Mucosa of rectum (tissue), 2 donors: ENCODE results near the gene HOXA3.
A peak's percentile ranks its signal among the peaks of the same experiment; 100 is the strongest.

Experiments
- H3K27ac ChIP-seq, 2 donors: one replicate each; pipeline ENCODE4 v1.7.0; 2013; ENCODE audit warnings: inconsistent platforms in 2 of 2, low read depth in 2 of 2, low read length in 2 of 2
- H3K27me3 ChIP-seq, 2 donors: one replicate each; pipeline ENCODE4 v1.7.0; 2013; ENCODE audit warnings: low read length in 2 of 2; ENCODE audit not compliant: control insufficient read depth in 2 of 2, insufficient read depth in 2 of 2
- H3K36me3 ChIP-seq, 2 donors: one replicate each; pipeline ENCODE4 v1.7.0; 2013; ENCODE audit warnings: low read length in 2 of 2; ENCODE audit not compliant: control insufficient read depth in 2 of 2, insufficient read depth in 2 of 2
- H3K4me1 ChIP-seq, 2 donors: one replicate each; pipeline ENCODE4 v1.7.0; 2013; ENCODE audit warnings: low read length in 2 of 2, mild to moderate bottlenecking in 1 of 2; ENCODE audit not compliant: control insufficient read depth in 2 of 2, insufficient read depth in 2 of 2
- H3K4me3 ChIP-seq, 2 donors: one replicate each; pipeline ENCODE4 v1.7.0; 2013; ENCODE audit warnings: low read length in 2 of 2
- H3K9ac ChIP-seq, 2 donors: one replicate each; pipeline ENCODE4 v1.7.0; 2013; ENCODE audit warnings: low read length in 2 of 2, low read depth in 1 of 2, mild to moderate bottlenecking in 1 of 2
- H3K9me3 ChIP-seq, 2 donors: one replicate each; pipeline ENCODE4 v1.7.0; 2013; ENCODE audit warnings: low read length in 2 of 2; ENCODE audit not compliant: control insufficient read depth in 2 of 2
- donor health status: healthy.
- donor health status: Normal muscosa, but diverticular disease.

Gene HOXA3

DNA sequence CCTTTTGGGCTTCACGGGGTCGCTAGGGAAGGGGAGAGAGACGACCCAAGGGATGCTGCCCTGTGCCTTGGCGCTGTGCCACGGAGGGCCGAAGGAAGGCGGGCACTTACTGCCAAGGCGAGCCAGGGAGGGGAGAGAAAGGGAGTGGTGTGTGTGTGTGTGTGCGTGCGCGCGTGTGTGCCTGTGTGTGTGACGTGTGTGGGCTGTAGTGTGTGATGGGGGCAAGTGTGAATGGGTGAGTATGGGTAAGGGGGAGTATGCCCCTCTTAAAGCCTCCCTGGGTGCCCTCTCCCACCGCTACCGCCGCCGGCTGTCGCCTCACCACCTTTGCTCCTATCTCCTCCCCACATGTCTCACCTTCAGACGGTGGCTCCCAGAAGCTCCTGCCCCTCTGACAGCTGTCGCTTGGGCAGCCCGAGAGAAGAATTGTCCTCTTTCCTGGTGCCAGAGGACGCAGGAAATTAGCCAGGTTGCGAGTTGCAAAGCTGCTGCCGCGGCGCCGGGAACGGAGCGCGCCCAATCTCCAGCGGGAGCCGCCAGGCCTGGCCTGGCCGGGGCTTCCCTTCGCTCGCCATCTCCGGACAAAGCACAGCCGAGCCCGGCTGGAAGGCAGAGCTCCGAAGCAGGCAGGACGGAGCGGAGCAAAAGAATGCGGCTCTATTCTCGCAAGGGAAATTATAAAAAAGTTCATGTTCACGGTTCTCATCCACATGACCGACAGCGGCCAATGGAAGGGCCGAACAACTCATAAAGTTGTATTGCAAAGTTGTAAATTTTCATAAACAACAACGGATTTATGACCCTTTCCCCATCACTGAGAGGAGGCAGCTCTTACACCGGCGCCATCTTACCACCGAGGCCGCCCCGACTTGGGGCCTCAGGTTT, at the start of gene HOXA3:
TSS of gene HOXA3 (minus strand) at position 653 of the 885 bp plus-strand sequence. CDS start 41,943 bp downstream, outside the sequence.
- Histone ChIP-seq H3K9me3 (no peaks in the 10 kb centered on the region), H3K36me3 (no peaks in the 10 kb centered on the region), H3K27ac (peak within 1 kb of the TSS; percentile 93 to 99), H3K9ac (peak within 1 kb of the TSS; percentile 86 to 96), H3K4me3 (peak within 1 kb of the TSS; percentile 82 to 97), H3K27me3 (peaks cover 7 to 14% of the 10 kb centered on the region in 2 donors), H3K4me1 (peaks cover 43 to 49% of the 10 kb centered on the region in 2 donors)

GRCh38 chr7:27201580-27202017, 49.2 kb upstream of the HOXA3 start:
- Histone ChIP-seq H3K4me1 (peaks cover 7 to 34% of the 10 kb centered on the region in 2 donors), H3K36me3 (no peaks in the 10 kb centered on the region), H3K9ac (peak overlapping the region; percentile 92 to 94), H3K4me3 (peak overlapping the region; percentile 89 to 92), H3K9me3 (peaks cover 0 to 2% of the 10 kb centered on the region in 2 donors), H3K27me3 (peaks cover 10 to 43% of the 10 kb centered on the region in 2 donors), H3K27ac (peak overlapping the region; percentile 95 to 97)

DNA sequence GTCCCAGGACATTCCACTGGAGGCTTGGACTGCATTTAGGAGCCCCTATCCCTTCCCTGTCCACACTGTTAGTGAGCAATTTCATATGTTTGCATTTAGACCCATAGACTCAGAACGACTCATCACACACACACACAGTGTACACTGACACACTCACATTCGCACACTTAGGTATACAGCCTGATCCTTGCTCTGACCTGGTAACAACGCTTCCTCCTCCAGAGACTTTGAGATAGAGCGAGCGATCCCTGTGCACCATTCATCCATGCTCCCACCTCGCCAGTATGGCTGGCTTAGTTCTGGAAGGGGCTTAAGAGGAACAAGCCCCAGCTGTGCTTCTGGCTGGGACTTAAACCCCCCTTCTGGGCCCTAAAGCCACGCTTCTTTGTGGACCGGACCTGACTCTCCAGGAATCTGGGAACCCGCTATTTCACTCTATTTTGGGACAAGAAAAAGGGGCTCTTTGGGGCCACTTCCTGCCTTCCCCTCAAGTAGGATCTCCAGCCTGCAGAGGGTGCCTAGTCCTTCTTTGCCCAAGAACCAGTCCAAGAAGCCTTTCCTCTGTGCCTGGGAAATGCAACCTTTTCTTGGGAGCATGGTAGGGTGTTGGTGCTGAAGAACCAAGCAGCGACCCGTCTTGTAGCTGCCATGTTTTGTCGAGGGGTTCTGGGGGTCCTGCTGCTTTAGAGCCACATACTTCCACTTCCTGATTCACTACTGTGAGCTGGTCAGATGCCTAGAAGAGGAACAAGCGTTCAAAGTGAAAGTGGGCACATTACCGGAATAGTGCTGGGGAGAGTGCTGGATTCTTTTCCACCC, 48.6 kb upstream of the HOXA3 start:
- peak overlapping the region; percentile 89 to 92 for H3K4me3 ChIP-seq
- peaks cover 10 to 42% of the 10 kb centered on the region in 2 donors for H3K27me3 ChIP-seq
- no peaks in the 10 kb centered on the region for H3K36me3 ChIP-seq
- peak overlapping the region; percentile 92 to 94 for H3K9ac ChIP-seq
- peak overlapping the region; percentile 95 to 97 for H3K27ac ChIP-seq
- H3K9me3 ChIP-seq, result peaks cover 0 to 2% of the 10 kb centered on the region in 2 donors
- peaks cover 7 to 33% of the 10 kb centered on the region in 2 donors for H3K4me1 ChIP-seq

DNA sequence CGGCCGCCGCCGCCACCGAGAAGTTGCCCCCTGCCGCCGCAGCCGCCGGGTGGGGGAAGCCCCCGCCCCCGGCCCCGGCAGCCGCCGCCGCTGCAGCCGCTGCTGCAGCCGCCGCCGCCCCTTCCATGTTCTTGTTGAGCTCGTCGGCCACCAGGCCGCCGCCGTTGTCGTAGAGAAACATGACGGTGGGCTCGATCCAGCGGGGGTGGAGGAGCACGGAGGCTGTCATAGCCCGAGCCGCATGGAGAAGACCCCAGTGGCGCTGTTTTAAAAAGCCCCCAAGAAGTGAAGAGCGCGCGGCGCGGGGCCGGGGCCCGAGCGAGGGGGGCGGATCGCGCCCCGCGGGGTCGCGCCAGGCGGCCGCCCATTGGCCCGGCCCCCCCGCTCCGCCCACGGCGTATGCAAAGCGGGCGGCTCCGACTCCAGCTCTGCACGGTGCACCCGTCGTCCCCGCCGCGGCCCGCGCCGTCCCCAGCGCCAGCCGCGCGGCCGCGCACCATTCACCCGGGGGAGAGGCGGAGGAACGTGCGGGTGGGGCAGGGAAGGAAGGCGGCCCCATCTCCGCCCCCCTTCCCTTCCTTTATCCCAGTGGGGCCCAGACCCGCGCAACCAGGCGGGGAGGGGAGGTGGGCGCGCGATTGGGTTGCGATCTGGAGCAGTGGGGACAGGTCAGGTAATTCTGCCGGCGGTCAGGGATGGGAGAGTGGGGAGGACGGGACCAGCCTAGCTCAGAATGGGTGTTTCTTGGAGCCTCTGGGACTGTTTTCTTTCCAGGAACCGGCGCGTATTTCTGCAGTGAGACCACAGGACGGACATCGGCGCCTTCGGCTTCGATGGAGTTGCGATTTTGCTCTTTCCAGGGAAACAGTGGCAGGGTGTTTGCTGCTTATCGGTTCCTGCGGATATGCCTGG, 47.7 kb upstream of the HOXA3 start, which contains the start of gene HOXA13:
TSS of gene HOXA13 (minus strand) at position 243 of the 912 bp plus-strand sequence. CDS start at position 229, 14 bp downstream.
- H3K27me3 ChIP-seq, result peaks cover 10 to 35% of the 10 kb centered on the region in 2 donors
- peak within 1 kb of the TSS; percentile 94 to 98 for H3K9ac ChIP-seq
- peaks cover 0 to 2% of the 10 kb centered on the region in 2 donors for H3K9me3 ChIP-seq
- peaks cover 3 to 33% of the 10 kb centered on the region in 2 donors for H3K4me1 ChIP-seq
- H3K27ac ChIP-seq, result peak within 1 kb of the TSS; percentile 95 to 97
- peak within 1 kb of the TSS; percentile 89 to 92 for H3K4me3 ChIP-seq
- H3K36me3 ChIP-seq, result no peaks in the 10 kb centered on the region

GRCh38 chr7:27198871-27199801, 46.8 kb upstream of the HOXA3 start:
- Histone ChIP-seq H3K9me3 (peaks cover 0 to 2% of the 10 kb centered on the region in 2 donors), H3K27ac (peak overlapping the region; percentile 82 to 86), H3K36me3 (no peaks in the 10 kb centered on the region), H3K4me3 (peak overlapping the region; percentile 79 to 89), H3K9ac (peak overlapping the region; percentile 90 to 98), H3K27me3 (peaks cover 5 to 34% of the 10 kb centered on the region in 2 donors), H3K4me1 (peaks cover 3 to 26% of the 10 kb centered on the region in 2 donors)

DNA sequence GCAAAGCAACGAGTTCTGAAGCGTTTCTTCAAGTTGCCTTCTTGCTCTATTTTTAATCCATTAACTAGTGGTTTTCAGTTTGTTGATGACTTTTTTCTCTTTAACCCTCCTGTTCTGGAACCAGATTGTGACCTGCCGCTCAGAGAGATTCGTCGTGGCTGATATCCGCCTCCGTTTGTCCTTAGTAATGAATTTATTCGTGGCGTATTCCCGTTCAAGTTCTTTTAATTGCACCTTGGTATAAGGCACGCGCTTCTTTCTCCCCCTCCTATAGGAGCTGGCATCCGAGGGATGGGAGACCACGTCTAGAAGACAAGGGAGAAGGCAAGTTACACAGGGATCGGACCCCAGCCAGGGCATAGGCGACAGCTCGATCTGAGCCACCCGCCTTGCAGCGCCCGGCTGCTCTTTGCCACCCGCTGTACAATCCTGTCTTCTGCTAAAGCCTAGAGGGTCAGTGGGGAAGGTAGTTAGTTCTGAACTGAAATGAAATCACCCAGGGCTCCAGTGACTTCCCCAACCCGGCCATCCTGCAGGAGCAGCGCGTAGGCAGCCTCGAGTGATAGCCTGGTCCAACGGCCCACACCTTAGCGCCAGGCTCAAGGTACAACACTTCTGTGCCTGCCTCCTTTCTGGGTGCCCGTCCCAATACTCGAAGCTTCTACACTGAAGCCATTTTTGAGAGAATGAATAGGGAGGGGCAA, 45.9 kb upstream of the HOXA3 start:
- Histone ChIP-seq H3K9ac (peak overlapping the region; percentile 90 to 98), H3K27me3 (peaks cover 3 to 36% of the 10 kb centered on the region in 2 donors), H3K36me3 (no peaks in the 10 kb centered on the region), H3K9me3 (peaks cover 0 to 2% of the 10 kb centered on the region in 2 donors), H3K4me1 (peaks cover 3 to 22% of the 10 kb centered on the region in 2 donors), H3K4me3 (peak overlapping the region; percentile 79 to 85), H3K27ac (peak overlapping the region; percentile 82 to 86)

DNA sequence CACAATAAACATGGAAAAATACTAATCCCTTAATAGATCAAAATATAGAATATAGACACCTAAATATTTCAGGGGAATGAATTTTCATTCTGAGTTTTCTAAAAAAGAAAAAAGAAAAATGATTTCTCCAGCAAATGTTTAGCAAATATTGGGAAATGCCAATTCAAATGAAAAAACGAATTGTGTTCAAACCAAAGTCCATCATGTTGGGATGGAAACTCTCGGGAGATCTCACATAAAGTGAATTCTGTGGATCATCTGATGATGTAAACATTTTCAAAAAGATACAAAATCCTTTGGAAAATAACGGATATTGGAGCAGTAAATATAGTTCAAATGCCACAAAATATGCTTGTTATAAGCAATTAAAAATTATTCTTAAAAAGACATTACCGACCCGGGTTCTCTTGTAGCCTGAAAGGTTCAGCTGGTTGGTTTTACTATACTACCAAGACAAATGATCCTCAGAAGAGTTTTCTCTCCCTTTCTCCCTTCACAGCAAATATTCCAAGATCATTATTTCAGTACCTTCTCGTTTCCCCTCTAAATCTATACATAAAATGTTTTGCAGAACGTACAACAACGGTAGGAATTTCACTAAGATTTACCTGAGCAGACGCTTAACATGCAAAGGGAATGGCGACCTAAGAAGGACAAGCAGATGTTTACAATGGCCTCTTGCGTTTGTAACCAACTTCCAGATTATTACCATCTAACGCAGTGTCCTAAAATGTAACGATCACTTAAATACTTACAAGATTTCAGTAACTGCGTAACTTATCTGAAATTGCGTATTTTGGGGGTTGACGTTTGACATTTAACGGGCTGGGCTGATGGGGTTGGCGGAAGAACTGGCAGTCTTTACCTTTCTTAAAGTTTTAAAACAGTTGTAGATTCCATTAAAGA, 45.0 kb upstream of the HOXA3 start:
- Histone ChIP-seq H3K4me3 (peak overlapping the region; percentile 79 to 85), H3K9ac (peak overlapping the region; percentile 90 to 98), H3K4me1 (peaks cover 3 to 25% of the 10 kb centered on the region in 2 donors), H3K36me3 (no peaks in the 10 kb centered on the region), H3K27me3 (peaks cover 3 to 39% of the 10 kb centered on the region in 2 donors), H3K27ac (peak overlapping the region; percentile 82 to 86), H3K9me3 (peaks cover 0 to 2% of the 10 kb centered on the region in 2 donors)
